Liver (tissue), 3 donors: ENCODE results near the gene MAML3.

Source experiments
- CTCF ChIP-seq: fragments of 150-350 bp; IDR thresholded peaks from 2 replicates; pipeline ENCODE4 v1.5.1; 2017; ENCODE audit warnings: improper control_type of control experiment, low read depth, low read length; ENCODE audit not compliant: missing input control
- GABPA ChIP-seq, 2 donors: IDR thresholded peaks in 1 of 2; conservative IDR thresholded peaks in 1 of 2; 2 replicates each; pipeline ENCODE4 v1.6.1; 2016; ENCODE audit warnings: antibody characterized with exemption in 2 of 2, mild to moderate bottlenecking in 1 of 2, moderate library complexity in 1 of 2
- RAD21 ChIP-seq, 2 donors: IDR thresholded peaks; 2 replicates each; pipeline ENCODE4 v1.6.1; 2016; ENCODE audit warnings: antibody characterized with exemption in 2 of 2, mild to moderate bottlenecking in 2 of 2
- ZBTB33 ChIP-seq: IDR thresholded peaks from 2 replicates; pipeline ENCODE4 v1.6.1; 2016; ENCODE audit warnings: antibody characterized with exemption
- donor health status: healthy.
- donor health status: healthy.

GRCh38 chr4:139798456-139798855, 355.5 kb downstream of the MAML3 start:
- TF ChIP-seq GABPA (IDR thresholded peaks at IDR 0.05 in 1 of 2, conservative IDR thresholded peaks at IDR 0.05 in 1 of 2) (no peak), CTCF (no peak), ZBTB33 (no peak), RAD21 (IDR thresholded peaks at IDR 0.05) (no peak)
